Activated CD8-positive, alpha-beta memory T cell treated with anti-CD3 and anti-CD28 coated beads, Interleukin-2, amount 10 ng/mL, durations not matched to agents 7 days and 5 days (primary cell): ENCODE data around the gene RPS6KA2. TPM values are rescaled to one million over a fixed set of nuclear protein-coding genes. Genes with fewer than 3 reads are reported as not detected.
"Not testable (repeated sequence)": the region's sequence is repeated elsewhere in the genome, so short reads cannot be mapped to it uniquely, and the experiment has no call there.

Experiments
- ATAC-seq: fragments of 150-1000 bp; cut with Tn5 transposase; one replicate; pipeline ENCODE4 v1.10.0; 2021; ENCODE audit warnings: moderate library complexity
- CTCF ChIA-PET: fragments of 350-600 bp; sonication (Branson Sonifier 250); formaldehyde crosslinking; loops from one replicate; lab custom pipeline; 2021; ENCODE audit warnings: antibody characterized with exemption; lab: Charles Lee
- DNase-seq: peaks from one replicate; pipeline ENCODE4 v3.0.0-alpha.2; 2020
- H3K27ac Mint-ChIP-seq: one replicate; pipeline ENCODE4 v1.8.0; 2021; ENCODE audit warnings: mild to moderate bottlenecking, mixed read lengths
- H3K27me3 Mint-ChIP-seq: one replicate; pipeline ENCODE4 v1.8.0; 2021; ENCODE audit warnings: mixed read lengths
- H3K36me3 Mint-ChIP-seq: one replicate; pipeline ENCODE4 v1.8.0; 2021; ENCODE audit warnings: mild to moderate bottlenecking, mixed read lengths
- H3K4me1 Mint-ChIP-seq: one replicate; pipeline ENCODE4 v1.8.0; 2021; ENCODE audit warnings: mixed read lengths
- H3K4me3 Mint-ChIP-seq: one replicate; pipeline ENCODE4 v1.8.0; 2021; ENCODE audit warnings: mild to moderate bottlenecking, moderate library complexity, mixed read lengths
- H3K9me3 Mint-ChIP-seq: one replicate; pipeline ENCODE4 v1.8.0; 2022; ENCODE audit warnings: low read depth, mixed read lengths
- total RNA-seq, 2 experiments: library from RNA; stranded (reverse); gene quantifications; one replicate each; pipeline ENCODE4 v1.2.3, GENCODE V29; 2021

Gene RPS6KA2
- total RNA-seq, 2 experiments from 2014 or later = 4.5 to 5.4 TPM

DNA sequence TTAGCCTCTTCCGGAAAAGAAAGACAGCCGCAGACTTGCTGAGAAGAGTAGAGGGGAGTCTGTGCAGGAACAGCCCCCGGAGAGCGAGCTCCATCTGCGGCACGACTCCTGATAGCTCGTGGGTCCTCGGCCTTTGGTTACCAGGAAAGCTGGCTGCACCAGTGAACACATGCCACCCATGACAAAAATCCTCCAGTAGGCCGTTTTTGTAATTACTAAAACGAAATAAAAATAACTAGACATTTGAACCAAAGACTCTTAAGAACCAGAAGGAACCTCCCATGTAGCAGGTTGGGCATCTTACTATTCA, 82.8 kb downstream of the RPS6KA2 start:
- H3K27me3 Mint-ChIP-seq = peaks cover 8% of the 10 kb centered on the region

DNA sequence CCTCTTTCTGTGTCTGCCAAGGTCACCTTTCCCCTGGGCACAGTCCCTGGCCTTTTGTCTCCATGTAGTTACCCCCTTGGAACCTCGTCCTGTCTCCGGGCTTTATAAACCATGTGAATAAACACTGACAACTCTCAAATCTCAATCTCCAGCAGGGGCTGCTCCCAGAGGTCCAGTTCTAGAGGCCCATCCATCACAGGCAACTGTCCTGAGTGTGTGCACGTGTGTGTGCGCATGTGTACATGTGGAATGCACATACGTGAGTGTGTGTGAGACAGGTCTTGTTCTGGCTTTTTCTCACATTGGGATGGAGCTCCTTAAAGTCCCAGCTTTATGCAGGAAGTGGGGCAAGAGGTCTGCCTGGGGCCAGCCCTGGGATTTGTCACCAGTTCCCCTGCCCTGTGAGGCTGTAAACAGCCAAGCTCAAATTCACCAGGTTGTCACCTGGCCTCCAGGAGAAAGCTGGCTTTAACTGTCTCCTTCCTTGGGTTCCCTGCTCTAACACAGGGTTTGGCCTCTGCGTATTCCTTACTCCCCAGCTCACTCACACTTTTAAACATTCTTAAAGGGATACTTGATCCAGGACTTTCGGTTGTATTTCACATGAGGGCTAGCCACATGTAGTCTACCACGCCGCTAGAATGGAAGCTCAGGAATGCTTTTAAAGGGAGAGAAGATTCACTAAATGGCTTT, 83.3 kb downstream of the RPS6KA2 start:
- Mint-ChIP-seq H3K27ac (no peak overlapping the region), H3K4me3 (no peak overlapping the region), H3K4me1 (peaks cover 34% of the 10 kb centered on the region), H3K36me3 (peaks cover 5% of the 10 kb centered on the region), H3K27me3 (peaks cover 8% of the 10 kb centered on the region), H3K9me3 (no peaks in the 10 kb centered on the region)
- ATAC-seq = no peak
- CTCF ChIA-PET = interaction anchor here (0.7 kb wide), 1 partner anchor 160 kb away, joined by 3 read pairs; no protein-coding TSS in a partner anchor
- no peak for DNase-seq

More for the DNA sequence above, 82.8 kb downstream of the RPS6KA2 start:
- DNase-seq (no peak), ATAC-seq (no peak)
- H3K9me3 Mint-ChIP-seq = no peaks in the 10 kb centered on the region
- peaks cover 31% of the 10 kb centered on the region for H3K4me1 Mint-ChIP-seq
- no peak overlapping the region for H3K4me3 Mint-ChIP-seq
- no peak overlapping the region for H3K27ac Mint-ChIP-seq
- CTCF ChIA-PET = interaction anchor here (0.7 to 0.8 kb wide), 2 partner anchors 13 to 160 kb away, joined by 3 read pairs; no protein-coding TSS in a partner anchor
- peaks cover 5% of the 10 kb centered on the region for H3K36me3 Mint-ChIP-seq

DNA sequence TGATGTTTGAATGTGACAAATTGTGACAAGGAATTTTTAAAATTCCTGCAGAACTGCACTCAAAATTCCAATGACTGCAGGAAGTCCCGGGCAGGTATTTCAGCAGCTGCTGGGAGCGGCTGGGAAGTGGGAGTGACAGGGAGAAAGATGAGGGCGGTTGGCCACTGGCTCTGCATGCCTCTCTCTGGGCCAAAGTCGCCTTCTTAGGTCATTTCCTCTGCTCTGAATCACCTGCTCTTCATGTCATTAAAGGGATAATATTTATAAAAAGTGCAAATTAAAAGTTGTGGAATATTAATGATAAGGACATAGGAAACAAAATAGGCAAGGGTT, 84.5 kb downstream of the RPS6KA2 start:
- H3K4me3 Mint-ChIP-seq = no peak overlapping the region
- H3K27me3 Mint-ChIP-seq = no peaks in the 10 kb centered on the region
- peaks cover 36% of the 10 kb centered on the region for H3K4me1 Mint-ChIP-seq
- ATAC-seq = no peak
- H3K36me3 Mint-ChIP-seq = peaks cover 5% of the 10 kb centered on the region
- CTCF ChIA-PET = no interaction called here
- H3K9me3 Mint-ChIP-seq = no peaks in the 10 kb centered on the region
- DNase-seq = no peak
- no peak overlapping the region for H3K27ac Mint-ChIP-seq

DNA sequence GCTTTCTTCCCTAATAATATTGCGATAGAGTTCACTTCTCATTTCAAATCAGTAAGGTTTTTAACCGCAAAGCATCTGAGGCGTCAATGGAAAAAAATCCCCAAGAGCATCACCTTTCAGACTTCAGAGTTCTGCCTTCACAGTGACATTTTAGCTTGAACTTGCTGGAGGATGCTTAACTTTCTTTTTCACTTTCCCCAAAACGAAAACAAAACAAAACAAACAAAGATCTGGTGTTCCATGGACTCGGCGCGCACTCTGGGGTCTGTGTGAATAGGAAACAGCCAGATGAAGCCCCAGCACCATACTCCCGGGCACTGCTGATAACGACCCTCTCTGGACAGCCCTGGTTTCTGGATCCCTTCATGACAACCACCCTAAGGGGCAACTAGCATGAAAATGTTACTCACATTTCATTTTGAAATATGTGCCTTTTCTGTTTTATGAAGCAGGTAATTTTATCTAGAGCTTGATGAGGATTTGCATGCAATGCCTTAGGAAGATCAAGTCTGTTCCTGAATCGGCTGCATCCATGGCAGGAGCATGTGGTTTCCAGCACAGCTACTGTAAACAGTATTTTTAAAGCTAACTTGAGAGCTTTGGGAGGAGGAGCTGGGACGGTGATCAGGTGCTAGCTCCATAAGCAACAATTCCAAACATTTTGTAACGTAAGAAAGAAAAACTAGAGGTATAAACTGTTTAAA, 85.0 kb downstream of the RPS6KA2 start:
- Mint-ChIP-seq H3K9me3 (no peaks in the 10 kb centered on the region), H3K4me3 (peak overlapping the region; percentile 70), H3K36me3 (peaks cover 5% of the 10 kb centered on the region), H3K4me1 (peaks cover 36% of the 10 kb centered on the region), H3K27me3 (no peaks in the 10 kb centered on the region), H3K27ac (peak overlapping the region; percentile 93)
- peak; percentile 47 for DNase-seq
- ATAC-seq = peak; percentile 25
- CTCF ChIA-PET = interaction anchor here (0.9 kb wide), 1 partner anchor 25 kb away, joined by 3 read pairs; no protein-coding TSS in a partner anchor

DNA sequence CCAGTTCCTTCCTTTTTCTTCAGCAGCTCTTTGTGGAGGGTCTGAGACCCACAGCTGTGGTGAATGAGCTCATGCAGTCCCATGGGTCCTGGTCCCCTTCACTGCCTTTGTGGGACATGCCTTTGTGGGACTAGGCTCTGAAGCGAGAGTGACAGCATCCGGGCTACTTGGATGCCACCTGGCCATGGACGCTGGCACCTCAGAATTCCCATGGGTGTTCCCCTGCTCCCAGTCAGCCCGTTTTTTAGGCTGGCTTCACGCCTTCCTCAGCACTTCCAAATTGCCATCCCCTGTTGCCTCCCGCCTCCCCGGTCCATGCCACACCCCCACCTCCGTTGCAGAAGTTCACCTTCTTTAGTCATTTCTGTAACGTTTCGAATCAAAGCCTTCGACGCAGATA, 85.7 kb downstream of the RPS6KA2 start:
- Mint-ChIP-seq H3K4me3 (peak overlapping the region; percentile 70), H3K4me1 (peaks cover 36% of the 10 kb centered on the region), H3K27me3 (no peaks in the 10 kb centered on the region), H3K27ac (peak overlapping the region; percentile 93), H3K36me3 (peaks cover 5% of the 10 kb centered on the region), H3K9me3 (no peaks in the 10 kb centered on the region)
- ATAC-seq (peak; percentile 9), DNase-seq (no peak)
- CTCF ChIA-PET = interaction anchor here (0.9 to 1.3 kb wide), 2 partner anchors 26 to 157 kb away, joined by 3 read pairs; no protein-coding TSS in a partner anchor

DNA sequence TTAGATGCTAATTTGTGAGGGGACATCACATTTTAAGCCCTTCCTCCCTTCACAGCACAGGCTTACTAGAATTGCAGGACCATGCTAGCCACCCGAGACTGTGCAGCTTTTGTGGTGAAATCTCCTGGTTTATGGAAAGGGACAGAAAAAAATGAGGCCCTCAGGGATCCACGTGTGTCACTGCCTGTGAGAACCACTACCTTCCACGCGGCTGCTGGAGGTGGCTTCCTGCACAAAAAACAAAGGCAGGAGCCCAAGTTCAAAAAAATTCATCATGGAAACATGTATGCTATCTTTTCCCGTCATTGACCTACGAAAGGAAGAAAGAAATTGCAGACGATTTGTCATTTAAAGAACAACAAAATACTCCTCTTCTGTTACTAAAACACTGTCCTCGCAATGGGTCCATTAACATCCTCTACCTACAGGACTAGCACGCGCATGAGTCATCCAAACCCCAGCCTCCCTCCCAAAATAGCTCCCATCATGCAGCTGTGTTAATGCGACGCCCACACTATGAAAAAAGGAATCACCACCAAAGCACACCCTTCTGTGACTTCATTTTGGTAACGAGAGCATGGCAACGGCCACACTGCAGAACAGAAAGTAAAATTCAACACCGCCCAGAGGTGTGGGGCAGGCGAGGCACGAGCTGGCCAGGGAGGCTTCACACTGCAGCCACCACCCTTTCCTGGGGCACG, 86.3 kb downstream of the RPS6KA2 start:
- Mint-ChIP-seq H3K9me3 (no peaks in the 10 kb centered on the region), H3K27ac (peak overlapping the region; percentile 93), H3K27me3 (no peaks in the 10 kb centered on the region), H3K4me3 (peak overlapping the region; percentile 70), H3K36me3 (peaks cover 5% of the 10 kb centered on the region), H3K4me1 (peaks cover 36% of the 10 kb centered on the region)
- DNase-seq = peak; percentile 85
- ATAC-seq = peak; percentile 94
- CTCF ChIA-PET = interaction anchor here (1.3 kb wide), 1 partner anchor 157 kb away, joined by 3 read pairs; no protein-coding TSS in a partner anchor

DNA sequence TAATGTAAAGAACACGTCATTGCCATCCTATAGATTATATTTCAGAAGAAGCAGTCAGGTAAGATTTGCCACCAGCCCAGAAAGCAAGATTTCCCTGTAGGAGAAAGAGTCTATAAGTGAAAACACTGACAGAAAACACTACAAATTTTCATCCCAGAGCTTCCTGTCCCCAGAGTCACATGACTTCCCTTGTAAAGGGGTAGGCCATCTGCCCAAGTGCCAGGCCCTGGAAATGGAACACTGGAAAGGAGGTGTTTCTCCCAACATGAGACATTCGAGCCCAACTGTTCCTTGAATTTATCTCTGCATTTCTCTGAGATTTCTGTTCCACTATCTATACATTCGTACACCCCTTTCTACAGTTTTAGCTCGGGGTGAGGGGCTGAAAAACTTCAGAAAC, 87.5 kb downstream of the RPS6KA2 start:
- Mint-ChIP-seq H3K36me3 (peaks cover 5% of the 10 kb centered on the region), H3K4me3 (no peak overlapping the region), H3K9me3 (no peaks in the 10 kb centered on the region), H3K4me1 (peaks cover 36% of the 10 kb centered on the region), H3K27me3 (no peaks in the 10 kb centered on the region), H3K27ac (no peak overlapping the region)
- ATAC-seq (no peak), DNase-seq (no peak)
- CTCF ChIA-PET = no interaction called here

DNA sequence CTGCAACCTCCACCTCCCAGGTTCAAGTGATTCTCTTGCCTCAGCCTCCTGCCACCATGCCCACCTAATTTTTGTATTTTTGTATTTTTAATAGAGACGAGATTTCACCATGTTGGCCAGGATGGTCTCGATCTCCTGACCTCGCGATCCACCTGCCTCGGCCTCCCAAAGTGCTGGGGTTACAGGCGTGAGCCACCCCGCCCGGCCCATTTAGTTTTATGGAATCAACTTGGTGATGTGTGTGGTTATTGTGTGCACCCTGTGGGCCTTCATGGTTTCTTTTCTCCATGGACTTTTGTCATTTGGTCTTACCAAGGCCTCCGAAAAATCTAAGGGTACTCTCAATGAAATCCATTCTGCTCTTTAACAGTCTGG, 88.1 kb downstream of the RPS6KA2 start:
- H3K9me3 Mint-ChIP-seq, H3K27ac Mint-ChIP-seq, H3K4me3 Mint-ChIP-seq, DNase-seq, ATAC-seq, CTCF ChIA-PET, H3K36me3 Mint-ChIP-seq, H3K27me3 Mint-ChIP-seq: not testable (repeated sequence)
- peaks cover 36% of the 10 kb centered on the region for H3K4me1 Mint-ChIP-seq

DNA sequence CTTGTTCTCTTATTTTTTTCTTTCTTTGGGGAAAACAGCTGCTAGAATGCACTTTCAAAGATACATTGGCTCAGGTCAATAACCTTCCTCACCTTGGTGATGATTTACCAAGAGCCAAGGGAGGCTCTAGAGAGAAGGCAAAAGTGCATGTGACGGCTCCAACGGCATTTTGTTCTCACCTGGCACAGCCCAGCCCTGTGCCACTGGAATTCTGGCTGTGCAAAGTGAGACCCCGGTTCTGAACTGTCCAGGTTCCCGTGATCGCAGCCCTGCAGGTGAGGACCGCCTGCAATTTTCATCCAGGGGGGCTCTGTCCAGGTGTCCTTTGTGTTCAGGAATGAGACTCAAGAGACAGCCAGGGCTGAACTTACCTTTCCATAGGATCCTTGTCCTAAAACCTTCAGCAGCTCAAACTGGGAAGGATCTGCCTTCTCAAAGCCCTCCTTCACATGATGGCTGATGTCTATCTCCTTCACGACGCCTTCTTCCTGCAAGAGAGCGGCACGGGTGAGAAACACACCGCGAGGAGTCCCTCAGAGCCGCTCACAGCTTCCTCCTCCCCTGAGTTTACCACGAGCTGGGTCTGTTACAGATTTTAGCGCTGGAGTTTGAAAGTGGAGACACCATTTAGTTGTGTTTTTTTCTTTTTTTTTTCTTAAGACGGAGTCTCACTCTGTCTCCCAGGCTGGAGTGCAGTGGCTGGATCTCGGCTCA, 88.6 kb downstream of the RPS6KA2 start:
- ATAC-seq (no peak), DNase-seq (no peak)
- peaks cover 5% of the 10 kb centered on the region for H3K36me3 Mint-ChIP-seq
- H3K27me3 Mint-ChIP-seq = no peaks in the 10 kb centered on the region
- no peak overlapping the region for H3K4me3 Mint-ChIP-seq
- CTCF ChIA-PET = no interaction called here
- no peak overlapping the region for H3K27ac Mint-ChIP-seq
- H3K4me1 Mint-ChIP-seq = peaks cover 36% of the 10 kb centered on the region
- no peaks in the 10 kb centered on the region for H3K9me3 Mint-ChIP-seq

DNA sequence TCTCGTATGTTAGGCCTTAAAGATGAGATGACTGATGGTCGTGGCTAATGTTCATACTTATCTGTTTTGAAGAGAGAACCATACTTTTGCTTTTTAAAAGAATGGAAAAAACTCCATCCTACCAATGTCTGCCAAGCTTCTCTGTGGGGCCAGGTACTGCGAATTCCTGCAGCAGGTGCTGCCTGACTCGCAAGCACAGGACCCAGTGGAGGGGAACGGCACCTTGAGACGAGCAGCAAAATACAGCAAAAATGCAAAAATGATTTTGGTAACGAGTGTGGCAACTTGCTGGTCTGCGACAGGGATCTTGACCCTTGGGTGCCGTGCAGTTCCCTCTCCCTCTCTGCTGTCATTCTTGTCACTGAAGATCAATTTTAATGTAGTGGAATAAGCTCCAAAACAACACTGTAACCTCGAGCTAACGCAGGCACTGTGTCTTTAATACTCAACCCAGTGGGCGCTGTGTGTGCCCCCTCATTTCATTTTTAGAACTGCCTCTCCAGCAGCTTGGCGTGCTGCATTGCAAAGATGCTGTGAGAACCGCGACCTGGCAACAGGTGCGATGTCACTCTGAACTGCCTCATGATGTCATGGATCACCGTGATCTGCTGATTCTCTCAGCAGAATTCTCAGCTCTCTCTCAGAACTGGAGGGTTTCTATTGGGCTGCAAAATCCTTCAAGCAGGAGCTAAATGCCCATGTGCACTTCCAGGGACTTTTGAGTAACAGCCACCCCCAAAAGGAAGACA, 92.2 kb downstream of the RPS6KA2 start:
- Mint-ChIP-seq H3K27ac (no peak overlapping the region), H3K27me3 (no peaks in the 10 kb centered on the region), H3K4me1 (peaks cover 11% of the 10 kb centered on the region), H3K4me3 (no peak overlapping the region), H3K36me3 (no peaks in the 10 kb centered on the region), H3K9me3 (no peaks in the 10 kb centered on the region)
- ATAC-seq (no peak), DNase-seq (no peak)
- CTCF ChIA-PET = no interaction called here

DNA sequence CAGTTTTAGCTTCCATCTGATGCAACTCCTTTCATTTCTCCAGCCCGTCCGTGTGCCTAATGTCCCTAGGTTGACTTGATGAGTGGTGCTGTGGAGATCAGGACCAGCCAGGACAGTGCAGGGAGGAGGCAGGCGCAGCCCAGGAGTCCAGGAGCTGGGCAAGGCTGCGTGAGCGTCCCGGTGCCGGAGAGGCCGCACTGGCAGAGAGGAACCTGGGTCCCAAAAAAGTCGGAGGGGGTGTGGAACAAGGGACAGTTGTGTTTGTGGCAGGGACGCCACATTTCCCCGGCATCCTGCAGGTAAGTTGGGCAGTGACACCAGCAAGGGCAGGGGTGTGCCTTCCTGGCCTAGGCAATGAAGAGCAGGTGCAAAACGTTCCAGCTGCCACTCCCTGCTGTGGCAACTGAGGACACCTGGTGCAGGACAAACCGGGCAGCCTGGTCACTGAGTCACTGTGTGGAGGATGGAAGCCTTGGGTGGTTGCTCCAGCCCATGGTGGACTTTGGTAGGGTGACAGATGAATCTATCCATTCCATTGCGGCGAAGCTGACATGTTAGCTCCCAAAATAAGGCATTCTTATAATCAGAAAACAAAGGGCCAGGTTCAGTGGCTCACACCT, 93.7 kb downstream of the RPS6KA2 start:
- H3K36me3 Mint-ChIP-seq = peaks cover 3% of the 10 kb centered on the region
- ATAC-seq (no peak), DNase-seq (no peak)
- no peak overlapping the region for H3K27ac Mint-ChIP-seq
- no peaks in the 10 kb centered on the region for H3K4me1 Mint-ChIP-seq
- CTCF ChIA-PET = no interaction called here
- H3K27me3 Mint-ChIP-seq = no peaks in the 10 kb centered on the region
- no peaks in the 10 kb centered on the region for H3K9me3 Mint-ChIP-seq
- H3K4me3 Mint-ChIP-seq = no peak overlapping the region

DNA sequence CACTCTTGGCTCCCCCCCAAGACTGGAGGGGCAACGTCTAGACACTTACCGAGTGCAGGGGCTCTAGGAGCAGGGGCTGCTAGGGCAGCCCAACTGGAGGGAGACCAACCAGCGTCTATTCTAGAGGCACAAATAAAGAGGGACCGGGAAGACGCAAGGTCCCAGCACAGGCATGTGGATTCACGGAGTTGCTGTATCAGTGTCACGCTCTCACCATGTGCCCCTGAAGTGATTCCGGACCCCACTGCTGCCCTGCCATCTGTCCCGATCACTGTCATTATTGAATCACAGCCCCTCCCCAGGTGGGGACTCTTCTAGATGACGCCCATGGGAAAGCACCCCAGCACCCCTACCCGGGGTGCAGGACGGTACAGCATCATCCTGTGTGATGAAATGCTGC, 94.7 kb downstream of the RPS6KA2 start:
- peaks cover 3% of the 10 kb centered on the region for H3K36me3 Mint-ChIP-seq
- H3K4me1 Mint-ChIP-seq = no peaks in the 10 kb centered on the region
- no peak overlapping the region for H3K4me3 Mint-ChIP-seq
- H3K27ac Mint-ChIP-seq = no peak overlapping the region
- ATAC-seq (no peak), DNase-seq (no peak)
- H3K9me3 Mint-ChIP-seq = peaks cover 2% of the 10 kb centered on the region
- no peaks in the 10 kb centered on the region for H3K27me3 Mint-ChIP-seq
- CTCF ChIA-PET = no interaction called here
